ENCODE measurements around the gene DYNC1H1.

Gene DYNC1H1

DNA sequence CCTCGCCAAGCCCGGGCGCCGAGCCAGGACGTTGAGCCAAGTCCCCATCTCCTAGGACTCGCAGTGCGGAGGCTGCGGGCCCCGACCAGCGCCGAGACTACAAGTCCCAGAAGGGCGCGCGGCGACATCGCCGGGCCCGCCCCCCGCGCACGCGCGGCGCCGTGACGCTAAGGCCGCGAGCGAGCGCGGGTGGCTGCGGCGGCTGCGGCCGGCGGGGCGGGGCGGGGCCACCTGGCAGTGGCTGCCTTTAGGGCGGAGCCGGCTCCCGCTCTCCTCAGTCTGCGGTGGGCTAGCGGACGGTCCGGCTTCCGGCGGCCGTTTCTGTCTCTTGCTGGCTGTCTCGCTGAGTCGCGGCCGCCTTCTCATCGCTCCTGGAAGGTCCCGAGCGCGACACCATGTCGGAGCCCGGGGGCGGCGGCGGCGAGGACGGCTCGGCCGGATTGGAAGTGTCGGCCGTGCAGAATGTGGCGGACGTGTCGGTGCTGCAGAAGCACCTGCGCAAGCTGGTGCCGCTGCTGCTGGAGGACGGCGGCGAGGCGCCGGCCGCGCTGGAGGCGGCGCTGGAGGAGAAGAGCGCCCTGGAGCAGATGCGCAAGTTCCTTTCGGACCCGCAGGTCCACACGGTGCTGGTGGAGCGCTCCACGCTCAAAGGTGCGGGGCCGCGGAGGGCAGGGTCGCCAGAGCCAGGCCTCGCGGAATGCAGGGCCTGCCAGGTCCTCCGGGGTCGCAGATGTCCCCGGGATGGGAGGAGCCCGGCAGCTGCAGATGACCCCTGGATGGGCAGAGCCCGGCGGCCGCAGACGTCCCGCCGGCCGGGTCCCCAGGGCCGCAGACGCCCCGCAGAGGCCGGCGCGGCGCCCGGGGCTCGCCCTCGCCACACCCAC, at the start of gene DYNC1H1:
TSS of gene DYNC1H1 (plus strand) at position 277 of the 884 bp plus-strand sequence. CDS start at position 396, 119 bp downstream.
- peak within 1 kb of the TSS; percentile 91 for H3K4me2 ChIP-seq
- H3K4me1 ChIP-seq (ENCODE audit: low read depth, poor library complexity, severe bottlenecking), result peaks cover 52% of the 10 kb centered on the region
- H3K27ac ChIP-seq, result peak within 1 kb of the TSS; percentile 76
- peaks cover 3% of the 10 kb centered on the region; the same call in 1 of the 2 replicates for H3K36me3 ChIP-seq (ENCODE audit: insufficient read depth)
- TF ChIP-seq, protein P1, sequence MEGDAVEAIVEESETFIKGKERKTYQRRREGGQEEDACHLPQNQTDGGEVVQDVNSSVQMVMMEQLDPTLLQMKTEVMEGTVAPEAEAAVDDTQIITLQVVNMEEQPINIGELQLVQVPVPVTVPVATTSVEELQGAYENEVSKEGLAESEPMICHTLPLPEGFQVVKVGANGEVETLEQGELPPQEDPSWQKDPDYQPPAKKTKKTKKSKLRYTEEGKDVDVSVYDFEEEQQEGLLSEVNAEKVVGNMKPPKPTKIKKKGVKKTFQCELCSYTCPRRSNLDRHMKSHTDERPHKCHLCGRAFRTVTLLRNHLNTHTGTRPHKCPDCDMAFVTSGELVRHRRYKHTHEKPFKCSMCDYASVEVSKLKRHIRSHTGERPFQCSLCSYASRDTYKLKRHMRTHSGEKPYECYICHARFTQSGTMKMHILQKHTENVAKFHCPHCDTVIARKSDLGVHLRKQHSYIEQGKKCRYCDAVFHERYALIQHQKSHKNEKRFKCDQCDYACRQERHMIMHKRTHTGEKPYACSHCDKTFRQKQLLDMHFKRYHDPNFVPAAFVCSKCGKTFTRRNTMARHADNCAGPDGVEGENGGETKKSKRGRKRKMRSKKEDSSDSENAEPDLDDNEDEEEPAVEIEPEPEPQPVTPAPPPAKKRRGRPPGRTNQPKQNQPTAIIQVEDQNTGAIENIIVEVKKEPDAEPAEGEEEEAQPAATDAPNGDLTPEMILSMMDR (conservative IDR thresholded peaks at IDR 0.05; ENCODE audit: low read depth, low read length), result no peak
- H4K20me1 ChIP-seq (ENCODE audit: insufficient read depth), result peaks cover 6% of the 10 kb centered on the region; the same call in 1 of the 2 replicates
- H3K27me3 ChIP-seq (ENCODE audit: insufficient read depth, low read depth), result no peaks in the 10 kb centered on the region
- H3K9ac ChIP-seq, result peak within 1 kb of the TSS; percentile 82
- no peak within 1 kb of the TSS for H3K4me3 ChIP-seq (IDR thresholded peaks at IDR 0.05; ENCODE audit: insufficient read depth, low read depth, low read length)
- peaks cover 51% of the 10 kb centered on the region for H3K79me2 ChIP-seq (ENCODE audit: insufficient read depth, low read depth)
- peak within 1 kb of the TSS; percentile 45 for H2AFZ ChIP-seq (ENCODE audit: low read depth)

DNA sequence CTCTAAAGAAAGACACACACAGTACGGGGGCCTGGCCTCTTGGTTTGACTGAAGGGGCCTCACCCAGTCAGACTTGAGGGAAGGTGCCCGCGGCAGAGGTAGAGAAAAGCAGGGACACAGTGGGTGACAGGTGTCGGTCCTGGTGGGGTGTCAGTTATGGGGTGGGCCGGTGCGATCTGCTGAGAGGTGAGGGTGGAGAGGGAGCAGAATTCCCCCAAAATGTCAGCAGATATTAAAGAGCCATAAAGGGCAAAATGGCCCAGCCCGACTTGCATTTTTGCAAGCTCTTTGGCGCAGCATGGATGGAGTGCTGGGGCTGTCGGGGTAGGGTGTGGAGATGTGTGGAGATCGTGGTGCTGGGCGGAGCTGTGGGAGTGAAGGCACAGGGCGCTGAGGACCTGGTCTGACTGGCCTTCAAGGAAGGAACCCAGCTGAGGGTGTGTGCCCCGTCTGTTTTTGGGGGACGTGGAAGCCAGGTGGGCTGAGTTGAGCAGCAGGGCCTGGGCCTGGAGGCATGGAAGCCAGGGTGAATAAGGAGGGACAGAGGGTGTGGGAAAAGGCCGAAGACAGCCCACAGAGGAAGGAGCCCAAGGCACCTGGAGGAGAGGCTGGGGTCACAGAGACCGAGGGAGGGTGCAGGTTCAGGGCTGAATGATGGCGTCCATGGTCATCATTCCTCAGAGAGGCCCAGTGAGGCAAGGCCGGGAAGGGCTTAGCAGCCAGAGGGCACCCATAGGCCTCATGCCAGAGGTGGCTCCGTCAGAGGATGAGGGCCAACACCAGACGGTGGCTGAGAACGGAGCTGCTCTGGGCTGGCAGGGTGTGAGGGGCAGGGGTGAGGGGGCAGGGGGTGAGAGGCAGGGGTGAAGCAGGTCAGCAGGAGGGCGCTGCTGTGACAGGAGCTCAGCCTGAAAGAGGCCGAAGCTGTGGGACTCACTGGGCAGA, 48.2 kb upstream of the DYNC1H1 start:
- Histone ChIP-seq H3K4me2 (no peak overlapping the region), H3K79me2 (ENCODE audit: insufficient read depth, low read depth) (no peaks in the 10 kb centered on the region), H3K27me3 (ENCODE audit: insufficient read depth, low read depth) (no peaks in the 10 kb centered on the region), H2AFZ (ENCODE audit: low read depth) (no peak overlapping the region), H3K4me3 (IDR thresholded peaks at IDR 0.05; ENCODE audit: insufficient read depth, low read depth, low read length) (no peak overlapping the region), H3K27ac (no peak overlapping the region), H3K4me1 (ENCODE audit: low read depth, poor library complexity, severe bottlenecking) (no peaks in the 10 kb centered on the region), H3K36me3 (ENCODE audit: insufficient read depth) (no peaks in the 10 kb centered on the region), H3K9ac (no peak overlapping the region), H4K20me1 (ENCODE audit: insufficient read depth) (no peaks in the 10 kb centered on the region)
- TF ChIP-seq, protein P1 (conservative IDR thresholded peaks at IDR 0.05; ENCODE audit: low read depth, low read length), result no peak

DNA sequence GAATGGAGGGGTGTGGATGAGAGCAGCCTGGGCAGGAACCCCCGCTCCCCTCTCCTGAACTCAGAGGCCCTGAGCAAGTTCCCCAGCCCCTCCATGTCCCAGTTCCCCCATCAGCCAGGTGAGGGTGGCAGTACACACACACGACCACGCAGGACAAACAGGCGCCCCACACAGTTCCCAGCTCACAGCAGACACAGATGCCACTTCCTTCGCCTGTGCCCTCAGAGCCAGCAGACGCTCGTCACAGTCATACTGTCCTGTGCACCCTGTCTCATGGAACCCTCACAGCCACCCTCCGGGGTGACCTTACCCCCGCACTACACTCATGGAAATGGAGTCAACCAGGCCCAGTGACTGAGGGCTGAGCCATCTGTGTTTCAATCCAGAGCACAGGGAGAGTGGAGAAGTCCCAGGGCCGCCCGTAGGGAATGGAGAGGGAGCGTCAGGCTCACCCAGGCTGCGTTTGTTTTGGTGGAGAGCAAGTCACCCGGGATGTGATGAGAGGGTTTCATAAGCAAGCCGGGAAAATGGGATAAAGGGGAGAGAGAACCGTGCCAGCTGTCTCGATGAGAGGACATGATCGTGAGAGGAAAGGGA, 47.5 kb upstream of the DYNC1H1 start:
- no peak overlapping the region for H3K27ac ChIP-seq
- no peak overlapping the region for H2AFZ ChIP-seq (ENCODE audit: low read depth)
- no peak overlapping the region for H3K4me2 ChIP-seq
- no peaks in the 10 kb centered on the region for H3K27me3 ChIP-seq (ENCODE audit: insufficient read depth, low read depth)
- H3K4me3 ChIP-seq (IDR thresholded peaks at IDR 0.05; ENCODE audit: insufficient read depth, low read depth, low read length), result no peak overlapping the region
- no peaks in the 10 kb centered on the region for H3K79me2 ChIP-seq (ENCODE audit: insufficient read depth, low read depth)
- no peaks in the 10 kb centered on the region for H4K20me1 ChIP-seq (ENCODE audit: insufficient read depth)
- no peak overlapping the region for H3K9ac ChIP-seq
- TF ChIP-seq, protein P1 (conservative IDR thresholded peaks at IDR 0.05; ENCODE audit: low read depth, low read length), result no peak
- H3K4me1 ChIP-seq (ENCODE audit: low read depth, poor library complexity, severe bottlenecking), result no peaks in the 10 kb centered on the region
- H3K36me3 ChIP-seq (ENCODE audit: insufficient read depth), result no peaks in the 10 kb centered on the region

DNA sequence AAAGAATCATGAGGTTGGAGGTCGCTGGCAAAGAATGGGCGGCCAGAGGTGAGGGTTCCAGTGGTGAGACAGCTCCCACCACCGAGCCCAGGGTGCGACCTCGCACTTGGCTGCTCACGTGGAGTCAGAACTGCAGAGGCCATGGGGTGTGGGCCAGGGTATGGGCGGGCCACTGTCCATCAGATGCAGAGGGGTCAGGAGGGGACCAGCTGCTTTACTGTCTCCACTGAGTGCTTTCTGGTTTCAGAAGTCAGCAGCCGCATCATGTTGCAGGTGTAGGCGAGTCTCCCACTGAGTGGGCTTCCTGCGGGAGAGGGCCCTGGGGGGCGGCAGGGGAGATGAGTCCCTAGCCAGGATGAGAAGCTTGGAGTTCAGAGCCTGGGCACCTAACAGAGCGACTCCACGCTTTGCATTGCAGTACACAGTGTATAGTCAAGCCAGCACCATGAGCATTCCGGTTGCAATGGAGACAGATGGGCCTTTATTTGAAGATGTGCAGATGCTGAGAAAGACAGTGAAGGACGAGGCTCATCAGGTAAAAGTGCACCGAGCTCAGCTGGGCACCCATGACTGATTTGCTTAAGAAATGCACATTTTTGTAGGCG, 46.9 kb upstream of the DYNC1H1 start:
- H3K9ac ChIP-seq, result no peak overlapping the region
- no peaks in the 10 kb centered on the region for H3K4me1 ChIP-seq (ENCODE audit: low read depth, poor library complexity, severe bottlenecking)
- TF ChIP-seq, protein P1 (conservative IDR thresholded peaks at IDR 0.05; ENCODE audit: low read depth, low read length), result no peak
- no peaks in the 10 kb centered on the region for H3K79me2 ChIP-seq (ENCODE audit: insufficient read depth, low read depth)
- no peak overlapping the region for H3K27ac ChIP-seq
- H3K36me3 ChIP-seq (ENCODE audit: insufficient read depth), result no peaks in the 10 kb centered on the region
- no peak overlapping the region for H3K4me3 ChIP-seq (IDR thresholded peaks at IDR 0.05; ENCODE audit: insufficient read depth, low read depth, low read length)
- no peaks in the 10 kb centered on the region for H3K27me3 ChIP-seq (ENCODE audit: insufficient read depth, low read depth)
- no peak overlapping the region for H3K4me2 ChIP-seq
- no peak overlapping the region for H2AFZ ChIP-seq (ENCODE audit: low read depth)
- no peaks in the 10 kb centered on the region for H4K20me1 ChIP-seq (ENCODE audit: insufficient read depth)

All from KMS-11 (cell line).